Sciatic nerve (tissue), 2 donors: ENCODE measurements around the gene FBXL14. TPM values are rescaled to one million over a fixed set of nuclear protein-coding genes. Genes with fewer than 3 reads are reported as not detected.

ENCODE experiments used
- ATAC-seq: fragments of 200-7000 bp; cut with Tn5 transposase; one replicate; pipeline ENCODE4 v1.9.1; 2020; ENCODE audit warnings: mild to moderate bottlenecking, moderate library complexity
- DNase-seq: peaks from one replicate; pipeline ENCODE4 v3.0.0-alpha.2; 2020; ENCODE audit warnings: low spot score
- intact Hi-C: fragments of 100-400 bp; cut with DNase I; formaldehyde crosslinking; loops from one replicate; pipeline ENCODE4 v1.14.2; 2022
- total RNA-seq: library from RNA; stranded (reverse); fragmentation: NEBNext Ultra II Directional; extraction: Animal tissue kit (Norgen Biotek cat#: 25700); gene quantifications from one replicate; pipeline ENCODE4 v1.2.1, GENCODE V29; 2021
- donor health status: DM: no; HTN: no; CAD: no.
- donor health status: DM: no; HTN: no; CAD: no.

FBXL14 gene
- total RNA-seq, 1 donor from 2014 or later: 14.0 TPM

DNA sequence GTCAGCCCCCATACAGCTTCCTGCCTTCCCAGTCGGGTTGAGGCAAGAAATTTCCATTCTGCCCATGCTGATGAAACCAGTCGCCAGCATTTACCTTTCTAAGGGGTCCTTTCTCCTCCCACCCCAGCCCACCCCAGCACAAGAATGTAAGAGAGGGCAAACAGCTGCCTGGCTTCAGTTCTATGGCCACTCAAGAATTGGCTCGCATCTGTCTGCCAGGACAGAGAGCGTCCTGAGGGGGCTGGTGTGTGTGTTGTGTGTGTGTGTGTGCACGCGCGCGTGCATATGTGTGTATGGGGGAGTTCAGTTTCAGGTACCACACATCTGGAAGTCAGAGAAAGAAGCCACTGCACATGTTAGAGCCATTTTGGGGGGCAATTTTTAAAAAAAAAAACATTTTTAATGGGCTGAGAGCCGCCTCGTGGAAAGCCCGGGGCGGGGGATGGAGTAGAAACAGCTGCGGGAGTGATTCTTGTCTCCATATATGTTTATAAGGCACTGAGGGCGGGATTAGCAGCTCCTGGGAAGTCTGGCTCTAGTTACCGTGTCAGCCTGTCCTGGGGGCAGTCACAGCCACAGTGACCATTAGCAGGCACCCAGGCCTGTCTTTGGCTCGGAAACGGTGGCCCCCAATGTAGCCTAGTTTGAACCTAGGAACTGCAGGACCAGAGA, 34.4 kb upstream of the FBXL14 start, which contains the start of gene WNT5B:
TSS of gene WNT5B (plus strand) at position 566 of the 672 bp plus-strand sequence. CDS start 2,124 bp downstream, outside the sequence.
- intact Hi-C loops: no loop called here
- DNase-seq (no peak), ATAC-seq (no peak)

DNA sequence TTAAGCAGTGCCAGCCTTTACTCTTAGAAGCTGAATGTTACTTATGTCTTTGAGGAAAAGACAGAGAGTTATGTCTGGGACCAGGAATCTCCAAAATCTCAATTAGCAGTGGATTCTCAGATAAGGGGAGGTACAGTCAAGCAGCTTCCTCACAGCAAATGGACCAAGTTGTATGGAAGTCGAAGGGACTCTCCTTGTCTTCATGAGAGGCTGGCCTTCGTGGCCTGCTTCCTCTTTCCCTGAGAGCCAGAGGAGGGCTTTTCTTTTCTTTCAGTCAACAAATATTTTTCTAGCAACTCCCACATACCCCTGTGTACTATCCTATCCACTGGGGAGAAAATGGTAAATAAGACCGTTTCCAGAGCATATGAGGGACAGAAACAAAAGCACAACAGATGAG, 28.0 kb upstream of the FBXL14 start:
- DNase-seq (no peak), ATAC-seq (no peak)

DNA sequence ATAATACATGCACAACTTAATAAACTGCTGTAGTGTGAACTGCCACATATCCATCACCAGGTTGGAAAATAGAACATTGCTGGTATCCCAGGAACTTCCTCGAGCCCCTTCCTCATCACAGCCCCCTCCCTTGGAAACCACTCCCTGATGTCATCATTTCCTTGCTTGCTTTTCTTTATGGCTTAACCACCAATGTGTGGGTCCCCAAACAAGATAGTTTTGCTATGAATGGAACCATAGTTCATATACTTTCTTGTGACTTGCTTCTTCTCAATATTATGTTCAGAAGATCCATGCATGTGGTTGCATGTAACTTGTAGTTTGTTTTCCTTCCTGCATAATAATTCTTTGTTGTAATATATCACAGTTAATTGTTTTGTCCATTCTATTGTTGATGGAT, 25.7 kb upstream of the FBXL14 start:
- intact Hi-C loops: no loop called here
- ATAC-seq (no peak), DNase-seq (no peak)

More for the DNA sequence above, 28.0 kb upstream of the FBXL14 start:
- intact Hi-C loops: no loop called here

DNA sequence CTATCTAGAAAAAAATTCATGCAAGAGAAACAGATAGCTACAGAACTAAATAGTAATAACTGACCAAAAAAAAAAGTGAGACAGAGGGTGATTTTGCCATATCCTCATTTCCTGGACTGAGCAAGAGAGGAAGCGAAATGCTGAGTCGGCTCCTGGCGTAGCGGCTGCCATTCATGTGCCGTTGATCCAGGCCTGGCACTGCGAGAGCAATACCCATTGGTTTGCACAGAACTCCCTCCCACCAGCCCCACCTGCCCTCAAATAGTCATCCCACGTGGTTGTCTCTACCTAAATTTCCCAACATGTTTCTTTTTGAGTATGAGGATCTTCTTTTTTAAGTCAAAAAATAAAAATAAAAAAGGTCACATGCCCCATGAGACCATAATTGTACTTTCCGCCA, 25.2 kb upstream of the FBXL14 start:
- ATAC-seq (peak; percentile 68), DNase-seq (no peak)
- intact Hi-C loops: no loop called here

GRCh38 chr12:1619159-1619558, 24.8 kb upstream of the FBXL14 start:
- DNase-seq (no peak), ATAC-seq (no peak)
- intact Hi-C loops: no loop called here

DNA sequence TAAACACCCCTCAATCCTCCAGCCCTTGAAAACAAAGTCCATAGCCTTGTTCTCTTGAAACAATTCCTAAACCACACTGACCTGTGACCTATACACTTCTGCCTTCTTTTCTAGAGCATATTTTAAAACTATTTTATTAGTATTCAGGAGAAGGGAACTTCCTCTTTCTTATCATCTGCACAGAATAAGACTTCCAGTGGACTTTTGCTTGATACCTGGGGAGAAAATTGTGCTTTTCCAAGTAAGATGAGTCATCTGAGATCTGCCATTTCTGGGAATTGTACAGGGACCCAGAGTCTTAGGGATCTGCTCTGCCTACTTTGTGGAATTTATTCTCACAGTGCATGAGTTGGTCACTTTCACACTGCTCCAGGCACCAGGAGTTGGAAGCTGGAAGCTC, 24.1 kb upstream of the FBXL14 start:
- ATAC-seq: peak; percentile 21
- no peak for DNase-seq
- intact Hi-C loops: no loop called here

- ATAC-seq: no peak
- intact Hi-C loops: no loop called here
- no peak for DNase-seq
Measured at GRCh38 chr12:1616233-1617066, 22.1 kb upstream of the FBXL14 start.

- intact Hi-C loops: no loop called here
- DNase-seq: no peak
- ATAC-seq: no peak
Measured at GRCh38 chr12:1614360-1614759, 20.0 kb upstream of the FBXL14 start.

GRCh38 chr12:1613860-1614259, 19.5 kb upstream of the FBXL14 start:
- intact Hi-C loops: no loop called here
- DNase-seq: no peak
- no peak for ATAC-seq

DNA sequence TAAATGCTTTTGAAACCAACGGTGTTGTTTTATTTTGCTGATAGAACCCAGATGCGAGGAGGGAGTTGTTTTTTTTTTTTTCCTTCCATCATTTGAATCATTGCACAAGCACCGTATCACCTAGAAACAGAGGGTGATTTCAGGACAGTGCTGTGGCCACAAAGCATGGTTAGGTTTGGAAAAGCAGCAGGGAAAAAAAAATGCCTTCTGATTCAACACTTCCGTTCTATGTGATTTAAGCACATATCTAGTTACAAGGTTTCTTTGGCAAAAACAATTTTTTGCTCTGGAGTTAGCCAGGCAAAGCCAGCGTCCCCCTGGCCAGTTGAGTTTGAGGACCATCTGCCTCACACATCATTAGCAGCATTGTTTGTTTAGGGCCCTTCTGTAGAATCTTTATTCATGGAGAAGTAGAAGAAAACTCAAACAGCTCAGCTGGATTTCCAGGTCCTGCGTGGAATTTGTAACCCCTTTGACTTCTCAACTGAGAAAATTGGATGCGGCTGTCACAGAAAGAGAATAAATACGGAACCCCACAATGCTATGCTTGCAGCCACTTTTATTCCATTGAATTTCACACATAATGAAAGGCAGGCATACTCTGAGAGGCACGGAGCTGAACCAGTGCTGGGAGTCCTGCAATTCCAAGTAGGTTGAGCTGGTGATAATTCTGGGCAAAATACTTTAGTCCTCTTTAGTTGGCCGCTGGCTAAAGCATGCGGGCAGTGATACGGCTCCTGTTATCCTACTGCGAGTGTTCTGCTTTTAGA, 17.6 kb upstream of the FBXL14 start:
- intact Hi-C loops: no loop called here

GRCh38 chr12:1610072-1610643, 15.8 kb upstream of the FBXL14 start:
- ATAC-seq (no peak), DNase-seq (no peak)
- intact Hi-C loops: no loop called here

More for the DNA sequence above, 17.6 kb upstream of the FBXL14 start:
- ATAC-seq (peak; percentile 86), DNase-seq (no peak)

DNA sequence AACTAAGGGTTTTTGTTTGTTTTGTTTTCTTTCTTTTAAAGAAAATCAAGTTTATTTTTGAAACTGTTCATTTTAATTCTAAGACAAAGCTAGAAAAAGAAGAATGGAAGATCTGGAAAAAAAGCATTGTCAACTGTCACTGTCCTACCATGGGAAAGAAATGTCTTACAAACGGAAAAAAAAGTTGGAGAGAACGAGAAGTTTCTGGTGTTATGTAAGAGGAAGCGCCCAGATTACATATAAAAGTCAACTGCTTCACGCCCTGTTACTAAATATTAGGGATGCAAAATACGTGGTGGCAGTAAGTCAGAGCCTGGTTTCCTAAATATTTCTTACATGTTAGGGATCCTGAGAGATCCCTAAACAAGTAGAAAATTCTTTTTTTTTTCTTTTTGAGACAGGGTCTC, 14.3 kb upstream of the FBXL14 start:
- ATAC-seq: no peak
- intact Hi-C loops: no loop called here
- no peak for DNase-seq

DNA sequence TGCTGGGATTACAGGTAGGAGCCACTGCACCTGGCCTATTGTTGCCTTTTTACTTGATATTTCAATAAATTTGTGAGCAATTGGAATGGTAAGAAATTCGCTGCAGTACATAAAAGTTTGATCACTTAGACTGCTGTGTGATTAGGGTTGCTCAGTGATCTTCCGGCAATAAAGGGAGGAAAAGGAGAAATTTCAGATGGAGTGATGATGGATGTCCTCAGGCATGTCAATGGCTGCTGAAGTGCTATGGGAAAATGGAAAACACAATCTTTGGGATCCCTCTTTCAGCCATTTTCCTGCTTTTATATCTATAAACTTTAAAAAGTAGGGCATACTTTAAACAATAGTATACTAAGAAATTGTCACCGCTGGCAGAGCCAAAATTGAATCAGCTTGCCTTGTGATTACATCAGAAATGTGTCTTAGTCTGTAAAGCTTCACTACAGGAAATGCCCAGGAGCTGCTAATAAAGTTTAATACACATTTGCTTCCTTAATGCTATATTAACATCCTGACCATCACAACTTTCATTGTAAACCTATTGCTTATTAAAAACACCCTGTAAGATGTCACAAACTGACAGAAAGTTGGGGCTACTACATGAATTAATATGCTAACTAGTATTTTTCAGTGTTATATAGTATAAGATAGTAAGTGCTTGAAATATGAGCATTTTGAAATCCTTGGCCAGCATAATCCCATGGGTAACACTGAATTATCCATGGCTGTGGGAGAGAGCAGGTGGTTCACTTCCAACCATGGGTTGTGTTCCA, 13.7 kb upstream of the FBXL14 start:
- no peak for ATAC-seq
- intact Hi-C loops: no loop called here

GRCh38 chr12:1606021-1606622, 11.7 kb upstream of the FBXL14 start:
- DNase-seq (peak; percentile 95), ATAC-seq (peak; percentile 80)
- intact Hi-C loops: no loop called here

More for the DNA sequence above, 13.7 kb upstream of the FBXL14 start:
- no peak for DNase-seq

DNA sequence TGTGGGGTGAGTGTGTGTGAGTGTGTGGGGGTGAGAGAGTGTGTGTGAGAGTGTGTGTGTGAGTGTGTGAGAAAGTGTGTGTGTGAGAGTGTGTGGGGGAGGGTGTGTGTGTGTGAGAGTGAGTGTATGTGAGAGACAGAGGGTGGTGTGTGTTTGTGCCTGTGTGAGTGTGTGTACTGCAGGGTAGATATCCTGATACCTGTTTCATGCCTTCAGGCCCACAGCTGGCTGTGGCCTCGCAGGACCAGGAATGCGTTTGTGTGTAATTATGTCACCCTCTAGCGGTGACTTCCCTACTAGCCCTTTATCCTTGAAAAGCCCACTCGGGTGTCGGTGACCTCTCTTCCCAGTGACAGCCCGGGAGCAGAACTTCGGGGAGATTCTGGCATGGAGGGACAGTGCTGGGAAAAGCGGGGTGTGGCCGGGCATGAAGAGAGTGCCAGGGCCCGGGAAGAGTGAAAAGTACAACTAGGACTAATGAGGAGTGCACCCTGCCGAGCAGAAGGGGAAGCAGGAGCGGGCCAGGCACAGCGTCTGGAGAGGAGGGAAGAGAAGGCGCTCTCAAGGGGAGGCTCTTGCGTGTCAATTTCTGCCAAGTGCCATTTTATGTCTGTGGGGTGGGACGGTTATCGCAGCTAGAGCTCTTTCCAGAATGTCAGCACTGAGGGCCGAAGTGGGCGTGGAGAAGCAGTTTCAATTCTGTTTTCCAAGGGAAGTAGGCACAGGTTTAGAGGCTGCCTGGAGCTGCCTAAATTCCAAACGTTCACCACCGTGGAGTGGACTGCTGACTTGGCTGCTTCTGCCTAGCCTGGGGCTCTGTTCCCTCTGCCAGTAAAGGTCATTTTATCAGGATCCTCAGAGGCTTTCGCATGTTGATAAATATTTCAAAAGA, 11.0 kb upstream of the FBXL14 start:
- intact Hi-C loops: no loop called here
- ATAC-seq (peak; percentile 89), DNase-seq (peak; percentile 83)

GRCh38 chr12:1604464-1604863, 10.1 kb upstream of the FBXL14 start:
- no peak for DNase-seq
- no peak for ATAC-seq
- intact Hi-C loops: loop anchor here (1.0 kb wide), 1 partner anchor 12 kb away; no protein-coding TSS in a partner anchor
